ENCODE results near the gene CELA2B. TPM values are rescaled to one million over a fixed set of nuclear protein-coding genes. Genes with fewer than 3 reads are reported as not detected.

Gene CELA2B
- total and polyA plus RNA-seq, 9 of the 15 experiments (the other 6 are each of a cell fraction or from before 2014, with no cell fraction given): 0.25 to 2.1 (median 0.38) TPM; not detected in 5

GRCh38 chr1:15522551-15522950 lies 46.6 kb downstream of the CELA2B start:
- FAIRE-seq (no peak), DNase-seq (ENCODE audit: extremely low read depth in 1 of 4, low spot score in 3 of 4) (no peak), ATAC-seq (no peak)
- in situ Hi-C loops (cut with MboI) (no loop called here), intact Hi-C loops (cut with micrococcal nuclease) (loop anchor here (10.0 kb wide), 1 partner anchor 312 kb away; no protein-coding TSS in a partner anchor)
- Histone ChIP-seq H3K4me3 (no peak overlapping the region; the same call in 1 of the 2 replicates), H3K9ac (ENCODE audit: insufficient read depth in 1 of 2, low read depth in 2 of 2, low read length in 2 of 2) (peak overlapping the region; percentile 83 to 92; a peak in 3 of 4 replicates), H4K20me1 (replicated peaks; ENCODE audit: control insufficient read depth, insufficient read depth, low read length) (no peaks in the 10 kb centered on the region), H3K36me3 (ENCODE audit: control insufficient read depth, insufficient read depth, low read length) (peaks cover 15% of the 10 kb centered on the region; the same call in 2 of the 3 replicates), H3K79me2 (ENCODE audit: control insufficient read depth, insufficient read depth, low read length) (peaks cover 40% of the 10 kb centered on the region), H3K27ac (ENCODE audit: extremely low read depth, low read depth, low read length) (peak overlapping the region; percentile 43; the same call in 2 of the 3 replicates), H2AFZ (ENCODE audit: low read depth, low read length) (no peak overlapping the region), H3K4me2 (ENCODE audit: insufficient read depth, low read length) (peak overlapping the region; percentile 93), H3K9me1 (ENCODE audit: control insufficient read depth, insufficient read depth, low read length) (no peaks in the 10 kb centered on the region), H3K4me1 (replicated peaks in 1 of 2; ENCODE audit: control insufficient read depth in 2 of 2, insufficient read depth in 2 of 2, low read length in 2 of 2) (peaks cover 8 to 36% of the 10 kb centered on the region in 2 experiments), H3K9me3 (replicated peaks; ENCODE audit: control insufficient read depth, insufficient read depth, low read depth, low read length) (no peaks in the 10 kb centered on the region), H3K27me3 (ENCODE audit: control insufficient read depth in 2 of 2, insufficient read depth in 2 of 2, low read length in 2 of 2) (no peaks in the 10 kb centered on the region)
- TF ChIP-seq SIX5 (IDR thresholded peaks at IDR 0.05; ENCODE audit: borderline replicate concordance in 1 of 2, insufficient read depth in 1 of 2, low read depth in 1 of 2, low read length in 2 of 2): no peak
- peak; percentile 62 for TF ChIP-seq WHSC1 (IDR thresholded peaks at IDR 0.05; ENCODE audit: low read length)
- CTCF ChIA-PET (ENCODE audit: low intra/inter-chr PET ratio): no interaction called here
- 77% methylated on average over 4 of the region's 4 CpGs for WGBS (ENCODE audit: insufficient coverage, low coverage, missing lambda C conversion rate)
- BruUV-seq (replicated peaks): no TSS peak
- POLR2A ChIA-PET: no interaction called here

DNA sequence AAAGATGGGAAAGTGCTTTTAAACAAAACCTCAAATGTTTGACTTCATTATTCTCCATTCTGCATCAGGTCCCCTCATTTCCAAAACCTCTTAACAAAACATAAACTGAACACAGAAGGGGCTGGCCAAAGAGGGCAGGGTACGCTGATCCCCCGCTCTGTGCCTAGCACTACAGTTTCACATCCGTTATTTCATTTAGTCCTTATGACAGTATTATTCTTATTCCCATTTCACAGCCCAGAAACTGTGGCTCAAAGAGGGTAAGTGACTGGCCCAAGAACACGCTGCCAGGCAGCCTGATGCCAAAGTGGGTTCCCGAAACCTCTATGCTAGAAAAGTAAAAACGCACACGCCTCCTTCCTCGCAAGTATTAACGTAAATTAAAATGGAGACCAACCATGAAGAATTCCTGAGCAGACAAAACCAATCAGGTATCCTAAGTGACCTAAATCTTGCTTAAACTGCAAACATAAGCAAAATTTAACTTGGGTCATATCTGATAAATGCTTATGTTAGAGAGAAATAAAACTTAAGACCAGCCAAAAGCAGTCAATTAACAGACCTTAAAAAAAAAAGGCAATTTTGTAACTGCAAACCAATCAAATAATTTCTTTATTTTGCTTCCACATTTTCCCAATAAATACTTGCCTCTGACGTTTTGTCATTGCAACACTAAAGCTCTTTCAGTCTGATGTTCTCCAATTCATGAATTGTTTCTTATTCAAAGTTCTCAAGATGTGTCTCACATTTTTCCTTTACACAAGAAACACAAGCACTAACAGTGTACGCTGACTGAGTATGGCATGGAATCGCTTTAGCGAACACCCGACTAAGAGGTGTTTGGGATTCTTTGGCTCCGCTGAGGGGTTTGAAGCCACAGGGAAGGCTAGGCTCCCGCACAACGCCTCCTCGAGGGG lies 47.5 kb downstream of the CELA2B start:
- H3K9ac ChIP-seq (ENCODE audit: insufficient read depth in 1 of 2, low read depth in 2 of 2, low read length in 2 of 2): peak overlapping the region; percentile 91 to 92
- H3K4me2 ChIP-seq (ENCODE audit: insufficient read depth, low read length): peak overlapping the region; percentile 93
- H3K79me2 ChIP-seq (ENCODE audit: control insufficient read depth, insufficient read depth, low read length): peaks cover 46% of the 10 kb centered on the region
- ChIA-PET CTCF (ENCODE audit: low intra/inter-chr PET ratio) (interaction anchor here (0.6 kb wide), 1 partner anchor 116 kb away, joined by 3 read pairs; no protein-coding TSS in a partner anchor), POLR2A (interaction anchor here (0.6 to 1.2 kb wide), 4 partner anchors 8 to 1902 kb away, joined by 3 to 4 read pairs (median 4); no protein-coding TSS in a partner anchor)
- FAIRE-seq (no peak), DNase-seq (ENCODE audit: extremely low read depth in 1 of 4, low spot score in 3 of 4) (peak in 1 of 4 experiments; percentile 27), ATAC-seq (no peak)
- TSS peak; percentile 77 for BruUV-seq (replicated peaks)
- H3K36me3 ChIP-seq (ENCODE audit: control insufficient read depth, insufficient read depth, low read length): peaks cover 7% of the 10 kb centered on the region; the same call in 2 of the 3 replicates
- 19% methylated on average over 18 of the region's 18 CpGs for WGBS (ENCODE audit: insufficient coverage, low coverage, missing lambda C conversion rate)
- in situ Hi-C loops (cut with MboI): no loop called here
- H4K20me1 ChIP-seq (replicated peaks; ENCODE audit: control insufficient read depth, insufficient read depth, low read length): no peaks in the 10 kb centered on the region
- peak overlapping the region; percentile 88 for H3K27ac ChIP-seq (ENCODE audit: extremely low read depth, low read depth, low read length)
- peak overlapping the region; percentile 83 for H3K4me3 ChIP-seq
- H3K9me1 ChIP-seq (ENCODE audit: control insufficient read depth, insufficient read depth, low read length): no peaks in the 10 kb centered on the region
- peak overlapping the region; percentile 93 for H2AFZ ChIP-seq (ENCODE audit: low read depth, low read length)
- intact Hi-C loops (cut with micrococcal nuclease): loop anchor here (10.0 kb wide), 1 partner anchor 311 kb away; no protein-coding TSS in a partner anchor
- peaks cover 15 to 36% of the 10 kb centered on the region in 2 experiments for H3K4me1 ChIP-seq (replicated peaks in 1 of 2; ENCODE audit: control insufficient read depth in 2 of 2, insufficient read depth in 2 of 2, low read length in 2 of 2)
- no peaks in the 10 kb centered on the region for H3K27me3 ChIP-seq (ENCODE audit: control insufficient read depth in 2 of 2, insufficient read depth in 2 of 2, low read length in 2 of 2)
- no peaks in the 10 kb centered on the region for H3K9me3 ChIP-seq (replicated peaks; ENCODE audit: control insufficient read depth, insufficient read depth, low read depth, low read length)
- TF ChIP-seq CEBPB (tag; IDR thresholded peaks at IDR 0.05) (peak; percentile 78), SAP30 (IDR thresholded peaks at IDR 0.05; ENCODE audit: borderline replicate concordance, insufficient read depth, low read depth, low read length, poor library complexity, severe bottlenecking) (peak; percentile 65), CBFB (CRISPR knock-in tag; IDR thresholded peaks at IDR 0.05) (no peak), CHD1 (IDR thresholded peaks at IDR 0.05; ENCODE audit: low read length) (peak; percentile 44), ZNF57 (CRISPR knock-in tag; IDR thresholded peaks at IDR 0.05) (no peak), ZNF316 (IDR thresholded peaks at IDR 0.05) (peak; percentile 96), ATF7 (IDR thresholded peaks at IDR 0.05) (0 out of 2 replicates have a peak, but pooled peaks have one; percentile 18), SRF (CRISPR knock-in tag; IDR thresholded peaks at IDR 0.05) (0 out of 4 replicates have a peak, but pooled peaks of 1 of the 2 experiments have one; percentile 22)
- TF ChIP-seq, protein P1, sequence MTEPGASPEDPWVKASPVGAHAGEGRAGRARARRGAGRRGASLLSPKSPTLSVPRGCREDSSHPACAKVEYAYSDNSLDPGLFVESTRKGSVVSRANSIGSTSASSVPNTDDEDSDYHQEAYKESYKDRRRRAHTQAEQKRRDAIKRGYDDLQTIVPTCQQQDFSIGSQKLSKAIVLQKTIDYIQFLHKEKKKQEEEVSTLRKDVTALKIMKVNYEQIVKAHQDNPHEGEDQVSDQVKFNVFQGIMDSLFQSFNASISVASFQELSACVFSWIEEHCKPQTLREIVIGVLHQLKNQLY (CRISPR knock-in tag; conservative IDR thresholded peaks at IDR 0.05): 0 out of 4 replicates have a peak, but pooled peaks of 1 of the 2 experiments have one; percentile 41
